Tibial nerve (tissue), 3 donors: ENCODE measurements around the gene IFIT3.
"Not testable (repeated sequence)": the region's sequence is repeated elsewhere in the genome, so short reads cannot be mapped to it uniquely, and the experiment has no call there.

Experiments used
- CTCF ChIP-seq, 5 experiments: fragments of 200-600 bp in 3 of 5; fragments of 450-650 bp in 2 of 5; sonication (generic) in 3 of 5; IDR thresholded peaks; one replicate each; pipeline ENCODE4 v1.5.1; 2016 to 2019; ENCODE audit warnings: antibody characterized with exemption in 5 of 5, mild to moderate bottlenecking in 3 of 5, moderate library complexity in 2 of 5
- POLR2A ChIP-seq, 2 donors: fragments of 450-650 bp; IDR thresholded peaks; one replicate each; pipeline ENCODE4 v1.6.1; 2017; ENCODE audit warnings: antibody characterized with exemption in 2 of 2, mild to moderate bottlenecking in 2 of 2, moderate library complexity in 2 of 2

GRCh38 chr10:89284711-89285110 lies 43.1 kb upstream of the IFIT3 start:
- TF ChIP-seq CTCF, POLR2A (IDR thresholded peaks at IDR 0.05): not testable (repeated sequence)
